CD4-positive, alpha-beta T cell treated with Interleukin-21 for 1 hour (primary cell): ENCODE results near the gene CENPS.
A peak's percentile ranks its signal among the peaks of the same experiment; 100 is the strongest.
"Not testable (repeated sequence)": the region's sequence is repeated elsewhere in the genome, so short reads cannot be mapped to it uniquely, and the experiment has no call there.

ENCODE experiments used
- DNase-seq: peaks from one replicate; pipeline ENCODE4 v3.0.0-alpha.2; 2020

The CENPS gene

DNA sequence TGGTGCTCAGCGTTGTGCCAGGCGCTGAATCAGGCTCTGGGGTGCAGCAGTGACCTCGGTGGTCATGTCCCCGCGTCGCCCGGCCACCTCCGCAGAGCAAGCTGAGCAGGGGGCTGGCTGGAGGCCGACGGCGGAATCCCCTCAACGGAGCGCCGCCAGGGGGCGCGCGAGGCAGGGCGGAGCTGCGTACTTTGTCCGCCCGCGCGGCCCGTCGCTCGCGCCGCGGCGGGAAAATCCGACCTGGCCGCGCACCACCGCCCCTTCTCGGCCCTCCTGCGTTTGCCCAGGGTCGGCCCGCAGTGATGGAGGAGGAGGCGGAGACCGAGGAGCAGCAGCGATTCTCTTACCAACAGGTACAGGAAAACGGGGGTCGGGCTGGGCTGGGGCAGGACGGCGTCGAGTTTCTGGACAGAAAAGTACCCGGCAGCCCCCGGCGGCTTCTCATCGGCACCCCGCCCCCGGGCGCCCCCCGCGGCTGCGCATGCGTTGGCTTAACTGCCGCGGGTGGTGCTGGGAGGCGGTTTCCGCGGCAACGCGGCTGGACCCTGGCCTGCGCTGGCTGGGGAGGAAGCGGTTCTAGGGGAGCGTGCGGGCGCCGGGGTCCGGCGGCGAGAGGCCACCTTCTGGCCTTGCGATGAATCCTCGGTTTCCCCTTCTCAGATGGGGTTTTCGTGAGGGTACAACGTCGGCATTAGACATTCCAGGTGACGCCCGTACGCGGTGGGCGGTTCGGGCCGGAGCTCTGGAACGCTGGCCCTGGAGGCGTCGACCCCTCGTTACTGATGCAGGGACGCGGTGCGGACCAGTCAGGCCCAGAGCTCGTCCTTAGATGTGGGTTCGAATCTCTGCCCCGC is at the start of gene CENPS:
TSS of gene CENPS (plus strand) at position 218 of the 854 bp plus-strand sequence. CDS start at position 303, 85 bp downstream.
- DNase-seq, result peak; percentile 90

DNA sequence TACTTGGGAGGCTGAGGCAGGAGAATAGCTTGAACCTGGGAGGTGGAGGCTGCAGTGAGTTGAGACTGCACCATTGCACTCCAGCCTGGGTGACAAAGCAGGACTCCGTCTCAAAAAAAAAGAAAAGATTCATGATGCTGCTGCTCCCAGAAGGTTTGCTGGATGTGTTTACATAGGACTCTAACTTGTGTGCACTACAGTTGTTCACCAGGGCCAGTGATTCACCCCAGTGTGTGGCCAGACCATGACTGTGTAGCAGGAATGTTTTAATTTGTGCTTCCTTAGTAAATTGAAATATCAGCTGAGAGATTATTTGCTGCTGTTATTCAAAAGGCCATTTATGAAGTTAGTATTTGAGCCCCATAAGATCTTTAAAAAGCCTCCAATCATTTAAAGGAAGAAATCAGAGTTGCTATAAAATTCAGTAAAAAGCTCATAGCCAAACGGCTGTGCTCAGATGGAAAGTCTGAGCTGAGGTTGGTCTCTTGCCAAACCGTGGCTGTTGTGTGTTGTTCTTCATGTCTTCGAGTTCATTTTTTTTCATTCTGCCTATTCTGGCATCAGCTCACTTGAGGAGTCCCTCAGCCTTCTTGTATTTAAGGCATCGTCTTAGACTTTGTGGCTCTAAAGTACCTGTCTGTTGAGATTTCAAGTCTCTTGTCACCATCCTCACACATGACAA is 49.5 kb upstream of the CENPS start:
- DNase-seq, result no peak

DNA sequence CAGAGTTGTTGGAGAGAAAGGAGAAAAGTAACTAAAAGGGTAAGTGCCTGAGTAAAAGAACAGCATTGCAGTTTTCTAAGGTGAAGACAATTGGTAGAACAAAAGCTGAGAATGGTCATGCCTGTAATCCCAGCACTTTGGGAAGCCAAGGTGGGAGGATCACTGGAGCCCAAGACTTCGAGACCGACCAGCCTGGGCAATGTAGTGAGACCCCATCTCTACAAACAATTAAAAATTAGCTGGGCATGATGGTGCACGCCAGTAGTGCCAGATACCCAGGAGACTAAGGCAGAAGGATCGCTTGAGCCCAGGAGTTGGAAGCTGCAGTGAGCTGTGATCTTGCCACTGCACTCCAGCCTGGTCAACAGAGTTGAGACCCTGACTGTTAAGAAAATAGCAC is 46.6 kb upstream of the CENPS start:
- no peak for DNase-seq

DNA sequence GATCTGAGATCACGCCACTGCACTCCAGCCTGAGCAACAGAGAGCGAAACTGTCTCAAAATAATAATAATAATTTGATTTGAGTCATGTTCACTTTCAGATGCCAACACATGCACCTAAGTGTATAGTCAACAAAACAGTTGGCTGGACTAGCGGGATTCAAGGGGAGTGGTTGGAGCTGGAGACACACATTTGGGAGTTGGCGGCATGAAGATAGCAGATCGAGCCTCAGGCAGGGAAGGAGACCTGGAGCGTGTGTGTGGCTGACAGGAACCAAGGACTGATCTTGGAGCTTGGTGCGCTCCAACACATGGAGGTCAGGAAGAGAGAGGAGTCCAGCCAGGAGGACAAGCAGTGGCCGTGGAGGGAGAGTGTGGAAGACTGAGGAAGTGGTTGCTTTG is 46.0 kb upstream of the CENPS start:
- no peak for DNase-seq

DNA sequence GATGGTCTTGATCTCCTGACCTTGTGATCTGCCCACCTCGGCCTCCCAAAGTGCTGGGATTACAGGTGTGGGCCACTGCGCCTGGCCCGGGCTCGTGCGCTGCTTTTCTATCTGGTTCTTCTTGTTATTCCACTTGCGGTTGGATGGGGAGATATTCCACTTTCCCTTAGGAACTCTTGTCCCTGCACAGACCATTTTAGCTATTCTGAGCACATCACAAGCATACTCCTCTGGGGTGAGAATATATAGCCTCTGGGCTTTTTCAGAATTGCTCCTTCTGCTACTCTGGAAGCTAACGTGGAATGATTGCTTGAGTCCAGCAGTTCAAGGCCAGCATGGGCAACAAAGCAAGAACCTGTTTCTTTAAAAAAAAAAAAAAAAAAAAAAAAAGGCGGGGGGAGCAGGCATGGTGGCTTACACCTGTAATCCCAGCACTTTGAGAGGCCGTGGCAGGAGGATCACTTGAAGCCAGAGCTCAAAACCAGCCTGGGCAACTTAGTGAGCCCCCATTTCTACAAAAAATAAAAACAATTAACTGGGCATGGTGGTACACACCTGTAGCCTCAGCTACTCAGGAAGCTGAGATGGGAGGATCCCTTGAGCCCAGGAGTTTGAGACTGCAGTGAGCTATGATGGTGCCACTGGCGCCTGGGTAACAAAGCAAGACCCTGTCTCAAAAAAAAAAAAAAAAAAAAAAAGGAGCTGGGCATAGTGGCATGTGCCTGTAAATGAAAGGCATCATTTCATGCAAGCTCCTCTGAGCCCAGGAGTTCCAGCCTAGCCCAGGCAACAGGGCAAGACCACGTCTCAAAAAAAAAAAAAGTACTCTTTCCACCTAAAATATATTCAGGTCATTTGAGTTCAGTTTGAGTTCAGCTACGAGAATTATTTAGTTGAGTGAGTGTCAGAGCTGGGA is 43.2 kb upstream of the CENPS start:
- DNase-seq, result no peak

DNA sequence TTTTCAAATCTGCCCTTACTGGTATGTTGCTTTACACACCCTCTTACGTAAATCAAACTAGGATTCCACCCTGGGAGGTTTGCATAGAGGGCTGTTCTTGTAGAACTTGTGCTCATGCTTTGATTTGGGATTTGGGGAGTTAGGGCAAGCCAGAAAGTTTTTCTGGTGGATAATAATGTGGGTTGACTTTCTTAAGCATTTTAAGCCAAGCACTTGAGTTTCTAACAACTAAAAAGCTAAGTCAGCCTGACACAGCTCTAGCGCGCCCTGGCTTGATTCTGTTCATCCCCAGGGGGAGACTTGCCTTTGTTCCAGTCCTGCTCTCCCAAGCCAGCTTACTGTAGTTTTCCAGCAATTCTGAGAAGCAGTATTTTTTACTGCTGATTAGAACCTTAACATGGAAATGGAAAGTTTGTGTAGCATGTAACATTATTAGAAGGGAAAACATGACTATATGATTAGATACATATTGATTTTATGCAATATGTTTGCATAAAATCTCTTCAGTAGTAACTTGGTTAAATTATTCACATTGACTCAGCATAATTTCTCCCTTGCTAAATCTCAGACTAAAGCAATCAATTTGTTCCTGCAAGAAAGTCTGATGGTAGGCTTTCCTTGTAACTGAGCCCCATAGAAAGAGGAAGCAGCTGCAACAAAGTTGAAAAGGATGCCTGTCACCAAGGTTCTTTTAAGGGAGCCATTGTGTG is 42.4 kb upstream of the CENPS start:
- peak; percentile 18 for DNase-seq

DNA sequence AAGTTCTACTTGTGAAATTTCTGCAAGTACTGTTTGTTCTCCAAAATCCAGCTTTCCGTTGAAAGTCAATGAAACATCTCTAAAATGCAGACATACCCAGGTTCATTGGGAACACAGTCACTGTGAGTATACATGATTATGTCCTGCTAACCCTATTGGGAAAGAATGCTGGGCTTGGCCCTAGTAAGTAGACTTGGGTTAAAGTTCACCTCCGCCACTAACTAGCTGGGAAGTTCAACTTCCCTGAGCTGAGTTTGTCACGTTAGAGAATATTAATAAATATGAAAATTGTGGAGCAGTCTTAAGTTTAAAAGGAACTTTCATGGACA is 41.9 kb upstream of the CENPS start:
- DNase-seq, result no peak

DNA sequence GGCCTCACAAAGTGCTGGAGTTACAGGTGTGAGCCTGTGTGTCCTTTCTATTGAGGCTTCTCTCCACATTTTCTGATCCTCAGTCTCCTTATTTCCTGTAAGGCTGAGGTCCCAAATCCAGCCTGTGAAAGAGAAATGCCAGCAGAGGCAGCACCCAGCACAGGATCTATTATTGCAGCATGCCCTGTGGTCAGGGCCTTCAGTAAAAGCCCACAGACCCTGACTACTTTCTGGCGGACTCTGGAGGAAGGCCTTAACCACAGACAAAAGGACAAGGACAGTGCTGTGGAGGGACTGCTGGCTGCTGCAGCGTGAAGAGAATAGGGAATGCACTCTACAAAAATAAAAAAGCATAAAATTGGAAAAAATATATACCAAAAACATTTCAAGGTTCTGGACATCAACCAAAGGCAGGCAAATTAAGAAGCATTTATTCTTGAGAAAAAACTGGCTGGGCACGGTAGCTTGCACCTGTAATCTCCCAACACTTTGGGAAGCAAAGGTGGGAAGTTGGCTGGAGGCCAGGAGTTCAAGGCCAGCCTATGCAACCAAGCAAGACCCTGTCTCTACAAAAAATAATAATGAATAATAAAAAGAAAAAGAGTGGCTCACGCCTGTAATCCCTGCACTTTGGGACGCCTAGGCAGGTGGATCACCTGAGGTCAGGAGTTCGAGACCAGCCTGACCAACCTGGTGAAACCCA is 40.8 kb upstream of the CENPS start:
- DNase-seq, result no peak

DNA sequence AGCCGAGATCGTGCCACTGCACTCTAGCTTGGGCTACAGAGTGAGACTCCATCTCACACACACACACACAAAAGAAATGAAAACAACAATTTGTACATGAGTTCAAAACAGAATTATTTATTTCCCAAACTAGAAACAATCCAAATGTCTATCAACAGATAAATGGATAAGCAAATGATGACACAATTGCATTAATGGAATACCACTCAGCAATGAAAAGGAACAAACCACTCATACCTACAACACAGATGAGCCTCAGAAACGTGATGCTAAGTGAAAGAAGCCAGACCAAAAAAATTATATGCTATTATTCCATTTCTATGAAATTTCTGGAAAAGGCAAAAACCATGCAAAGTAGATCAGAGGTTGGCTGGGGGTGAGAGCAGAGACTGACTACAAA is 33.4 kb upstream of the CENPS start:
- DNase-seq, result no peak

DNA sequence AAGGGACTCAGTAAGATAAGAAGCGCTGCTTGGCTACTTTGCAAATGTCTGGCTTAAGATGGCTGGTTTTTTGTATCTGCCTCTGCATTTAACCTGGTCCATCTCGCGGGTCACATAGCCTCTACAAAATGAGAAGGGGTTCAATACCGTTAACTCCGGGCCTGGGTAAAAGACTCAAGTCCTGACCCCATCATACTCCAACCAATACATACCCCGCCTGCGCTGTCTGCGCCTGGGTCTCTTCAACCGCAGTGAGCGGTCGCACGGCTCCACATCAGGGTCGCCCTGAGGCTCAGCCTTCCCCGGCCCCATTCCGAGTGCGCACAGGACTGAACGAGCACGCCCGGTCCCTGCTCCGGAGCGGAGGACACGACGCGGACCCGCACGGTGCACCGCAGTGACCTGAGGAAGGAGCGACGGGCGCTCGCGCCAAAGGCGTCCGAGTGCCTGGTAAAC is 31.9 kb upstream of the CENPS start:
- no peak for DNase-seq

DNA sequence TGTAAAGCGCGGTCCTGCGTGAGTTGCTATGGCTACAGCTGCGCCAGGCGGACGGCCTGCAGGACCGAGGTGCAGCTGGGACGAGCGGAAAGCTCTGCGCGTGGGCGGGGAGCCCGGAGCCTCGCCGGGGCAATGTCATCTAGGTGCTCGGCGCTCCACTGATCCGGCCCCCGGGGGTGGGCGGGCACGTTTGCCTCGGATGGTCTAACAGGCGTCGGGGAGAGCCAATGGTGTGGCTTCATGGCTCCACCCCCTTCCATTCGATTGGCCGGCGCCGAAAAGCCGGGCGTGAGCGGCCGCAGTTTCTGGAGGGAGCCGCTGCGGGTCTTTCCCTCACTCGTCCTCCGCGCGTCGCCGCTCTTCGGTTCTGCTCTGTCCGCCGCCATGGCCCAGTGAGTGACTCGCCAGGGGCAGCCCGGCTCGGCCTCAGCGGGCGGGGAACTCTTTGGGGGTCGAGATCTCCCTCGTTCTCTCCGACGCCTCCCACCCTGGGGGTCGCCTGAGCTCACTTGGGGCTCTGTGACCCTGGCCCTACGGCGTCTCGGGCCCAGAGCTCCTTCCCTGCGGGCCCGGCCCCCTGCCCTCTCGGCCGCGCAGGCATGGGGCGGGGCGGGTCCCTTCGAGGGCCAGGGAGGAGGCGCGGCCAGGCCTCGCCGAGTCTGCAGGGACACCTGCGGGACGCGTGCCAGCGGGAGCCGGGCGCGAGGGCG is 31.3 kb upstream of the CENPS start, which contains the start of gene PGD:
TSS of gene PGD (plus strand) at position 331 of the 710 bp plus-strand sequence. CDS start at position 385, 54 bp downstream.
- peak; percentile 97 for DNase-seq

DNA sequence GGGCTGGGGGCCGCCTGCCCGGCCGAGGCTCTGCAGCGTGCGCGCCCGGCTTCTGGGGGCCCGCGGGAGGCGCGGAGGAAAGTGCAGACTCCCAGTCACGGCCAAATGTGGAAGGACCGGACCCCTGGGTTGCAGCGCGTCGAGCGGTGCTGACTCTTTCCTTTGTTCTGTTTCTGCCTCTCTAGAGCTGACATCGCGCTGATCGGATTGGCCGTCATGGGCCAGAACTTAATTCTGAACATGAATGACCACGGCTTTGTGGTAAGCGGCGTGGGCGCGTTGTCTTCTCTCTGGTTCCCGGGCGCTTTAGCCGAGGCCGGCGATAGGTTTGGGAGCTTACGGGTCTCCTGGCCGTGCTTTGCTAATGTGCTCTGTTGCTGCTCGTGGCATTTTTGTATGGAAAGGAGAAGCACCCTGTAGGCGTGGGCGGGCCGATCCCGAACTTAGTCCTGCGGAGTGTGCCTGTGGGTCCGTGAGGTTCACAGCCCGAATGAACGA is 30.7 kb upstream of the CENPS start:
- DNase-seq, result no peak

DNA sequence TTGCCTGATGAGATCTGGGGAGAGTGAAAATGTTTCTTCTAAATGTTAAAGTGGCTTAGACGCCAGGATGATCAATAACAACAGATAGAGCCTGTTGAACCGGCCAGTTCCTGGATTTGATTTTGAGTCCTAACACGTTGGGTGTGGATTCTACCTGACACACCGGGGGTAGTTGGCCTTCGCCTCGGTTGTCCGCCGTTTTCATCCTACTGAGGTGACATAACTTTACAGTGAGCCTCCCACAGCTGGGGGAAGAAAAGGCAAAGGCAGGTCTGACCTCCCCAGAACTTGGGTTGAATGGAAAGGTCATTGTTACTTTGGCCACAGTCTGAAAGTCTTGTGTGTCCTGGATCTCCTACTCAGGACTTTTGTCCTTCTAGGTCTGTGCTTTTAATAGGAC is 30.2 kb upstream of the CENPS start:
- DNase-seq, result no peak

DNA sequence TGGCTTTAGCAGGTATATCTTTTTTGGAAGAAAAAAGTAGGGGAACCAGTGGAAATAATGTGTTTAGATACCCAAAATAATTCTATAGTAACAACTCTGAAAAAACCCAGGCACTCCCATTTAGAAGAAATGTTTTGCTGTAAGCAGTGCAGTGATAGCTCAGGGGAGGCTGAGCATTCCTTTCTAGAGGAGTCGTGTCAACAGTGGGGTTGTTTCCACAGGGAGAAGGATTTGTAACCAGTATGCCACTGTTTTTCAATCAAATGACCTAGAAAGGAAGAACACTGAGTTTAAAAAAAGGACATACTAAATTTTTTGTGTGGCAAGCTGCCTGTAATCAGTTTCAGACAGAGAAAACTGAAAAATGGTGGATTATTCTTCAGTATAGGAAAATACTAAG is 29.0 kb upstream of the CENPS start:
- DNase-seq, result no peak

DNA sequence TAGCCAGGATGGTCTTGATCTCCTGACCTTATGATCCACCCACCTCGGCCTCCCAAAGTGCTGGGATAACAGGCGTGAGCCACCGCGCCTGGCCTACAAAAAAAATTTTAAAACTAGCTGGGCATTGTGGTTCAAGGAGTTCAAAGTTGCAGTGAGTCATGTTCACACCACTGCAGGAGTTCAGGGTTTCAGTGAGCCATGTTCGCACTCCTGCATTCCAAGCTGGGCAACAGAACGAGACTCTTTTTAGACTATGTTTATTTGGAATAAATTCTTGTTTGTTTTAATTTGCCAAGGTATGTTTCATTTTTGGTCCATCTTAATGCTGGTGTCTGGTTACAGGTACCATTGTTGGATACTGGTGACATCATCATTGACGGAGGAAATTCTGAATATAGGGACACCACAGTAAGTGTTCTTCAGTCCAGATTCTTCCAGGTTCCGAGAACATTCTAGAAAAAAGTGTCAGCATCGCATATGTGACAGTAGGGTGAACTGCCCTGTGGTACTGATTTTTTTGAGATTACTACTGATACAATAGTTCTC is 27.4 kb upstream of the CENPS start:
- no peak for DNase-seq

DNA sequence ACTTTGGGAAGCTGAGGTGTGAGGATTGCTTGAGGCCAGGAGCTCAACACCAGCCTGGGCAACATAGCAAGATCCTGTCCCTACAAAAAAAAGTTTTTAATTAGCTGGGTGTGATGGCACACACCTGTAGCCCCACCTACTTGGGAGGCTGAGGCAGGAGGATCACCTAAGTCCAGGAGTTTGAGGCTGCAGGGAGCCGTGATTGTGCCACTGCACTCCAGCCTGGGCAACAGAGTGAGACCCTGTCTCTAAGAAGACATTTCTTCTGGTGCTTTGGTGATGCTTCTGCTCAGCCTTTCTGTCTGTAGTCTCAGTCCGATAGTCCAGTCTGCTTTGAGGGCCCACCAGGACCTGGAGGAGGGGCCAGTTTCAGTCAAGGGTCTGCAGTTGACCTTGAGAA is 23.0 kb upstream of the CENPS start:
- no peak for DNase-seq

DNA sequence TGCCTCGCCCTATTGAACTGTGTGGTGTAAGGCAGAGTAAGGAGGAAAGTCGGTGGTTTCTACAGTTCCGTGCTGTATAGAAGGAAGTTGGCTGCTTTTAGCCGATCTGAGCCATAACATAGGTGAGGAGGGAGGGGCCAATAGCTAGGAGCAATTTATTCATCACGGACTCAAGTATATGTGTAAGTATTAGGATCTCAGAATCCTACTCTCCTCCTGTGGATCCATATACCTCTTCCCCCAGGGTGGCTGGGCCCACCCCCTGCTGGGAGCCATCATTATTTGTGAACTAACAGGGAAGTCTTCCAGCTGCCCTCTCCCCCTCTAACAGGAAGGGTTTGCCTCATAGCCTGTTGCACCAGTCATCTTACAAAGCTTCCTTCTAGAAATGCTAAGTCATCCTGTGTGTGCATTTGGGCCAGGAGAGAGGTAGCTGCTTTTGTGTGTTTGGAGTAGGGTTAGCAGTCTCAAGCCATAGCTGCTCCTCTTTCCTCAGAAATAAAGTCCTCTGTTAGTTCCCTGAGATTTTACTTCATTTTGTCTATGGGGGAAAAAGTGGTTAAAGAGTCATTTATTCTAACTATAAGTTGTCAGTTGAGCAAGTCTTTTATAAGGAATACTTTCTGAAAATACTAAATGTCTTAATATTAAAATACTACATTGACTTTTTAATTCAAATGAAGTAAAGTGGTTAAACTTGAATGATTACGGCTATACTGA is 14.9 kb upstream of the CENPS start:
- DNase-seq, result no peak

DNA sequence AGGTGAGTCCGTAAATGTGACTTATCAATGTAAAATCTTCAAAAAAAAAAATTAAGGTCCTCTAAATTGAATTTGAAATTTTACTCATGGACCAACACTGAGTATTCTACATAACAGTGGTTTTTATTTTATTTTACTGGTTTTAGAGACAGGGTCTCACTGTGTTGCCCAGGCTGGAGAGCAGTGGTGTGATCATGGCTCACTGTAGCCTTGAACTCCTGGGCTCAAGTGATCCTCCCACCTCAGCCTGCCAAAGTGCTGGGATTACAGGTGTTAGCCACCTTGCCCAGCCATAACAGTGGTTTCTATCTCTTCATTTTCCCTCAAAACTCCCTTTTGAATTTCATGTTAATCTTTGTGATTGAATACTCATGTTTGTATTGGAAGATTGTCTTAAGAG is 14.3 kb upstream of the CENPS start:
- not testable (repeated sequence) for DNase-seq

DNA sequence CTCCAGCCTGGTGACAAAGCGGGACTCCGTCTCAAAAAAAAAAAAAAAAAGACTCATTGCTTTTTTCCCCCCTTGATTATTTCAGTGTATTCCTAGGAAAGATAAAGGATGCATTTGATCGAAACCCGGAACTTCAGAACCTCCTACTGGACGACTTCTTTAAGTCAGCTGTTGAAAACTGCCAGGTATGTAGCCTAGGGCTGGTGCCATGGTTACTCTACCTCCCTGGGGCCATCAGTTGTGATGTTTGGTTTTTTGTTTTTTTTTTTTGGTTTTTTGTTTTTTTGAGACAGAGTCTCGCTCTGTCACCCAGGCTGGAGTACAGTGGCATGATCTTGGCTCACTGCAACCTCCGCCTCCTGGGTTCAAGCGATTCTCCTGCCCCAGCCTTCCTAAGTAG is 11.5 kb upstream of the CENPS start:
- DNase-seq, result not testable (repeated sequence)

DNA sequence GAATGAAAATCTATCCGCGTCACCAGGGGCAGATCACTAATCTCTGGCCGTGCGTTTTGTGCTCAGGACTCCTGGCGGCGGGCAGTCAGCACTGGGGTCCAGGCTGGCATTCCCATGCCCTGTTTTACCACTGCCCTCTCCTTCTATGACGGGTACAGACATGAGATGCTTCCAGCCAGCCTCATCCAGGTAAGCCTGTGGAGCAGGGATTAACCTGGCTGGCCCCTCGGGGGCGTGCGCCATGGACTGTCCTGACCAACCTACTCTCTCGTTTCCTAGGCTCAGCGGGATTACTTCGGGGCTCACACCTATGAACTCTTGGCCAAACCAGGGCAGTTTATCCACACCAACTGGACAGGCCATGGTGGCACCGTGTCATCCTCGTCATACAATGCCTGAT is 10.9 kb upstream of the CENPS start:
- DNase-seq, result no peak
